ENCODE results near the gene ZNF518A. TPM values are rescaled to one million over a fixed set of nuclear protein-coding genes. Genes with fewer than 3 reads are reported as not detected.
"Not testable (repeated sequence)": the region's sequence is repeated elsewhere in the genome, so short reads cannot be mapped to it uniquely, and the experiment has no call there.

The ZNF518A gene
- total and polyA plus RNA-seq, 2 donors (not counting 1 experiment from before 2014, with no cell fraction given), result 7.9 to 34.8 TPM

- Histone ChIP-seq H3K4me2 (replicated peaks; ENCODE audit: low read depth, low read length, poor library complexity, severe bottlenecking) (no peak overlapping the region), H3K36me3 (replicated peaks in 1 of 2; ENCODE audit: control extremely low read depth in 1 of 2, control insufficient read depth in 1 of 2, extremely low read depth in 1 of 2, insufficient read depth in 2 of 2, low read length in 1 of 2) (peaks cover 21 to 35% of the 10 kb centered on the region in 2 experiments), H3K9ac (ENCODE audit: low read length) (no peak overlapping the region), H3K4me3 (ENCODE audit: control extremely low read depth in 1 of 5, extremely low read depth in 1 of 5, insufficient read depth in 1 of 5, low read depth in 2 of 5, low read length in 4 of 5) (no peak overlapping the region), H3K27ac (ENCODE audit: low read length in 2 of 2) (no peak overlapping the region), H2AFZ (ENCODE audit: insufficient read depth, low read depth, low read length, poor library complexity, severe bottlenecking) (no peak overlapping the region), H3K79me2 (ENCODE audit: control insufficient read depth, insufficient read depth, low read length) (no peaks in the 10 kb centered on the region), H3K9me3 (ENCODE audit: control extremely low read depth in 1 of 3, control insufficient read depth in 2 of 3, insufficient read depth in 1 of 3, low read length in 2 of 3) (peaks cover 17 to 40% (median 26%) of the 10 kb centered on the region in 3 donors), H4K20me1 (ENCODE audit: control insufficient read depth, insufficient read depth, low read length, poor library complexity, severe bottlenecking) (no peaks in the 10 kb centered on the region), H3K4me1 (ENCODE audit: control insufficient read depth in 2 of 2, insufficient read depth in 2 of 2, low read length in 2 of 2) (no peaks in the 10 kb centered on the region), H3K27me3 (replicated peaks in 1 of 4; ENCODE audit: control extremely low read depth in 1 of 4, control insufficient read depth in 3 of 4, insufficient read depth in 4 of 4, low read length in 3 of 4) (no peaks in the 10 kb centered on the region)
- POLR2A ChIA-PET, result no interaction called here
- no peaks in the 10 kb centered on the region for H3K4me1 Mint-ChIP-seq
- TF ChIP-seq CTCF (IDR thresholded peaks at IDR 0.05) (no peak), EZH2 (IDR thresholded peaks at IDR 0.05; ENCODE audit: borderline replicate concordance, insufficient read depth, low read depth, low read length, poor library complexity, severe bottlenecking) (no peak)
- 80% methylated on average over 1 of the region's 2 CpGs for WGBS (ENCODE audit: insufficient coverage)
- no peak overlapping the region for H3K4me3 Mint-ChIP-seq
- no peak for ATAC-seq (ENCODE audit: low read depth)
- CTCF ChIA-PET, result interaction anchor here (1.2 kb wide), 1 partner anchor 38 kb away, joined by 3 read pairs; no protein-coding TSS in a partner anchor
- intact Hi-C loops (cut with micrococcal nuclease), result no loop called here
- no peak for DNase-seq
- H3K27ac Mint-ChIP-seq, result no peak overlapping the region
- no peaks in the 10 kb centered on the region for H3K27me3 Mint-ChIP-seq
- H3K9me3 Mint-ChIP-seq (ENCODE audit: insufficient read depth), result peaks cover 24% of the 10 kb centered on the region
These were observed 58.3 kb downstream of the ZNF518A start for GRCh38 chr10:96188421-96188820.

- Histone ChIP-seq H2AFZ (ENCODE audit: insufficient read depth, low read depth, low read length, poor library complexity, severe bottlenecking) (no peak overlapping the region), H3K4me3 (ENCODE audit: control extremely low read depth in 1 of 5, extremely low read depth in 1 of 5, insufficient read depth in 1 of 5, low read depth in 2 of 5, low read length in 4 of 5) (no peak overlapping the region), H3K79me2 (ENCODE audit: control insufficient read depth, insufficient read depth, low read length) (no peaks in the 10 kb centered on the region), H4K20me1 (ENCODE audit: control insufficient read depth, insufficient read depth, low read length, poor library complexity, severe bottlenecking) (no peaks in the 10 kb centered on the region), H3K27me3 (replicated peaks in 1 of 4; ENCODE audit: control extremely low read depth in 1 of 4, control insufficient read depth in 3 of 4, insufficient read depth in 4 of 4, low read length in 3 of 4) (no peaks in the 10 kb centered on the region), H3K4me1 (ENCODE audit: control insufficient read depth in 2 of 2, insufficient read depth in 2 of 2, low read length in 2 of 2) (no peaks in the 10 kb centered on the region), H3K27ac (ENCODE audit: low read length in 2 of 2) (no peak overlapping the region), H3K4me2 (replicated peaks; ENCODE audit: low read depth, low read length, poor library complexity, severe bottlenecking) (no peak overlapping the region), H3K9ac (ENCODE audit: low read length) (no peak overlapping the region), H3K9me3 (ENCODE audit: control extremely low read depth in 1 of 3, control insufficient read depth in 2 of 3, insufficient read depth in 1 of 3, low read length in 2 of 3) (peaks cover 16 to 40% (median 26%) of the 10 kb centered on the region in 3 donors), H3K36me3 (replicated peaks in 1 of 2; ENCODE audit: control extremely low read depth in 1 of 2, control insufficient read depth in 1 of 2, extremely low read depth in 1 of 2, insufficient read depth in 2 of 2, low read length in 1 of 2) (peaks cover 21 to 40% of the 10 kb centered on the region in 2 experiments)
- H3K4me1 Mint-ChIP-seq, result no peaks in the 10 kb centered on the region
- ChIA-PET CTCF (no interaction called here), POLR2A (no interaction called here)
- TF ChIP-seq EZH2 (IDR thresholded peaks at IDR 0.05; ENCODE audit: borderline replicate concordance, insufficient read depth, low read depth, low read length, poor library complexity, severe bottlenecking) (no peak), CTCF (IDR thresholded peaks at IDR 0.05) (no peak)
- 100% methylated on average over 1 of the region's 1 CpG for WGBS (ENCODE audit: insufficient coverage)
- DNase-seq (no peak), ATAC-seq (ENCODE audit: low read depth) (no peak)
- no peaks in the 10 kb centered on the region for H3K27me3 Mint-ChIP-seq
- no peak overlapping the region for H3K27ac Mint-ChIP-seq
- no peak overlapping the region for H3K4me3 Mint-ChIP-seq
- H3K9me3 Mint-ChIP-seq (ENCODE audit: insufficient read depth), result peaks cover 19% of the 10 kb centered on the region
- intact Hi-C loops (cut with micrococcal nuclease), result no loop called here
These were observed 58.8 kb downstream of the ZNF518A start for GRCh38 chr10:96188916-96189315.

GRCh38 chr10:96189505-96189904 is 59.4 kb downstream of the ZNF518A start:
- H3K9ac ChIP-seq (ENCODE audit: low read length); H3K79me2 ChIP-seq (ENCODE audit: control insufficient read depth, insufficient read depth, low read length); H3K4me1 ChIP-seq (ENCODE audit: control insufficient read depth in 2 of 2, insufficient read depth in 2 of 2, low read length in 2 of 2); CTCF ChIA-PET; H4K20me1 ChIP-seq (ENCODE audit: control insufficient read depth, insufficient read depth, low read length, poor library complexity, severe bottlenecking); H3K4me3 Mint-ChIP-seq; H3K27me3 ChIP-seq (replicated peaks in 1 of 4; ENCODE audit: control extremely low read depth in 1 of 4, control insufficient read depth in 3 of 4, insufficient read depth in 4 of 4, low read length in 3 of 4); H3K4me2 ChIP-seq (replicated peaks; ENCODE audit: low read depth, low read length, poor library complexity, severe bottlenecking); H2AFZ ChIP-seq (ENCODE audit: insufficient read depth, low read depth, low read length, poor library complexity, severe bottlenecking); H3K27me3 Mint-ChIP-seq; H3K27ac Mint-ChIP-seq; intact Hi-C loops (cut with micrococcal nuclease); H3K27ac ChIP-seq (ENCODE audit: low read length in 2 of 2); H3K4me3 ChIP-seq (ENCODE audit: control extremely low read depth in 1 of 5, extremely low read depth in 1 of 5, insufficient read depth in 1 of 5, low read depth in 2 of 5, low read length in 4 of 5); ATAC-seq (ENCODE audit: low read depth); POLR2A ChIA-PET; DNase-seq; H3K4me1 Mint-ChIP-seq: not testable (repeated sequence)
- peaks cover 16 to 40% (median 26%) of the 10 kb centered on the region in 3 donors for H3K9me3 ChIP-seq (ENCODE audit: control extremely low read depth in 1 of 3, control insufficient read depth in 2 of 3, insufficient read depth in 1 of 3, low read length in 2 of 3)
- H3K9me3 Mint-ChIP-seq (ENCODE audit: insufficient read depth), result peaks cover 15% of the 10 kb centered on the region
- whole genome bisulfite sequencing (ENCODE audit: insufficient coverage), result no CpG with 5 or more reads among the region's 1 CpG
- peaks cover 21 to 46% of the 10 kb centered on the region in 2 experiments for H3K36me3 ChIP-seq (replicated peaks in 1 of 2; ENCODE audit: control extremely low read depth in 1 of 2, control insufficient read depth in 1 of 2, extremely low read depth in 1 of 2, insufficient read depth in 2 of 2, low read length in 1 of 2)
